HG03378 (cell line): ENCODE data around the gene SLC7A11.

ENCODE experiments used
- ATAC-seq: cut with Tn5 transposase; IDR thresholded peaks from one replicate; pipeline ENCODE4 v1.9.1; 2021; ENCODE audit warnings: mild to moderate bottlenecking, moderate library complexity; ENCODE audit not compliant: unreplicated experiment

The SLC7A11 gene

GRCh38 chr4:138242076-138242833 lies at the start of gene SLC7A11:
TSS of gene SLC7A11 (minus strand) at chr4:138242349. CDS start at chr4:138242069, 280 bp downstream.
- ATAC-seq = peak; percentile 99

DNA sequence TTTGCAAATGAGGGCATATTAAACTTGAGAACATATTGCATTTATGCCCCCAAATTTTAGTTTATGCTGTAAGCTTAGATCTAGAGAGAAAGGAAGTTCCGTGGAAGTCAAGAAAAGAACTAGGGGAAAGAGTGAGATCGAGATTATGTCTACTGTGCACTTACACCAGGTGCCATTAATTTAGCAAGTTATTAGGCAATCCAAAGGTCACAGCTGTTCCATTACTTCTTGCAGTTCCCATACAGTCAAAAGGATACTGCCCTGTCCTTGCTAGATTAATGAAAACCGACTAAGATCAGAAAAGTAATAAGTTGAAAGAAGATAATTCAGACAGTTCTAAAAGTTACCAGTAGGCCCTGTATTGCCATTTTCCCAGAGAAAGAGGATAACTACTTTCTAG lies 49.3 kb upstream of the SLC7A11 start:
- no peak for ATAC-seq

DNA sequence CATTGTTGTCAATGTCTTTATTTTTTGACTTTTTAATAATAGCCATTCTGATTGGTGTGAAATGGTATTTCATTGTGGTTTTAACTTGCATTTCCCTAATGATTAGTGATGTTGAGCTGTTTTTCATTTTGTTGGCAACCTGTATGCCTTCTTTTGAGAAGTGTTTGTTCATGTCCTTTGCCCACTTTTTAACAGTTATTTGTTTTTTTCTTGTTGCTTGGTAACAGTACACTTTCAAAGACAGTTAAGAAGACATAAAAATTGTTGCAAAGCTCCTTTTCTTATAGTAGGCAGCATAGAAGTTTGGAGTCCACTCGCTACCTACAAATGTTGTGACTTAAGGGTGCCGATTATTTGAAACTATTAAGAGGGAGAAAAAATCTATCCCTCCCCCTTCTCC lies 48.7 kb upstream of the SLC7A11 start:
- no peak for ATAC-seq

- no peak for ATAC-seq
Measured at GRCh38 chr4:138279286-138279685, 37.1 kb upstream of the SLC7A11 start.

- ATAC-seq = no peak
Measured at GRCh38 chr4:138277133-138277532, 35.0 kb upstream of the SLC7A11 start.

- no peak for ATAC-seq
Measured at GRCh38 chr4:138275963-138276621, 33.9 kb upstream of the SLC7A11 start.

DNA sequence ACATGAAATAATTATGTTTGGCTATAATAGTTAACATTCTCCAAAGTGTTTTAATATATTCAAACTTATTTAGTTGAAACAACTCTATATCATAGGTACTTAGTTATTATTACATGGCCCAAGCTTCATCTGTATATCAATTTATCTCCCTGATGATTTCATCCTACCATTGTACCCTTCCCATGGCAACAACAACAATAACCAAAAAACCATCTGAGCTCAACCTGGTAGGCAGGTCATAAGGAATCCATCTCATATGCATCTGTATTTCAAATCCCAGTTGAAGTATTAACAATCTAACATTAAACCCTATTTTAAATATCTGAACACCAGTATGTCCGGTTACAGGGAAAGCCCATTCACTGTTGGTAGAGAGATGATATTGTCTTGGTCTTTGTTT lies 33.1 kb upstream of the SLC7A11 start:
- no peak for ATAC-seq

GRCh38 chr4:138269175-138269574 lies 27.0 kb upstream of the SLC7A11 start:
- ATAC-seq = no peak

GRCh38 chr4:138267835-138268234 lies 25.7 kb upstream of the SLC7A11 start:
- ATAC-seq = no peak

- ATAC-seq = no peak
Measured at GRCh38 chr4:138266948-138267347, 24.8 kb upstream of the SLC7A11 start.

DNA sequence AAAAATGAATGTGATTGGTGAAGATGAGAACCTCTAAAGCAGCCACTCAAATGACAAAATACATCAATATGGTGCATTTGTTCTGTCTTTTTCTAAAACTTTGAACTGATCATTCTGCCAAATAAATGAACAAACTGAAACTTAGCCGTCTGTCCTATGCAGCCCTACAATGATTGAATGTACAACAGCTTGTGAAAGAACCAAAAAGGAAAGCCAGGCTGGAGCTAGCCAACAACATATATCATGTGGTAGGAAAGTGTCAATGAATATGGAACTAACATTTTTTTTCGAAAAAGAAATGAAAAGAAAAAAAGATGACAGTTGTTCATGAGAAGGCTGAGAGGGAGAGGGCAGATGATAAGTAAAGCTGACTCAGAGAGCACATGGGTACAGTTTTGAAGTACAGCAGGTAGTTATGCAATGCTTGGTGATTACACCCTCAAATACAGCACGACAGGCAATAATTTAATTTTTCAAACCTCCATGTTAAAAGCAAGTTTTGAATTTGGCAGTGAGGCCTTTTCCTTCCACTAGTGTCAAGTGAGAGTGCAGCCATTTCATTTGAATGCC lies 21.2 kb upstream of the SLC7A11 start:
- ATAC-seq = no peak

- no peak for ATAC-seq
Measured at GRCh38 chr4:138262469-138262868, 20.3 kb upstream of the SLC7A11 start.

GRCh38 chr4:138262030-138262429 lies 19.9 kb upstream of the SLC7A11 start:
- ATAC-seq = no peak

- no peak for ATAC-seq
Measured at GRCh38 chr4:138259824-138260223, 17.7 kb upstream of the SLC7A11 start.

DNA sequence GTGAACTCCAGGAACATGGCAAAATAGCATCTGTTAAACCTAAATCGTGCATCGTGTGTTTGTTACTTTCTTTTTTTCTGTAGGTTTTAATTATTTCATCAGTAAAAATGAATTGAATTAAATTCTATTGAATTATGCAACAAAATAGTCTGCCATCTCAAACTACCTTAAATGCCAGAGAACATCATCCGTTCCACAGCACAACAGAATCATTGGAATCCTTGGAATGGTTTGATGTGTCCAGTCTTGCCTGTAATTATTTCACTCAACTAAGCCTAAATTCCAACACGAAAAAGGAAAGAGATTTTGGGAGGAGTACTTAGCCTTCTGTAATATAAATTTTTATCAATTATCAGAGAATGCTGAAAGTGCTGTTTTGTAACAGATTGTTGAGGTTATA lies 17.1 kb upstream of the SLC7A11 start:
- no peak for ATAC-seq

GRCh38 chr4:138256608-138257007 lies 14.5 kb upstream of the SLC7A11 start:
- ATAC-seq = no peak

DNA sequence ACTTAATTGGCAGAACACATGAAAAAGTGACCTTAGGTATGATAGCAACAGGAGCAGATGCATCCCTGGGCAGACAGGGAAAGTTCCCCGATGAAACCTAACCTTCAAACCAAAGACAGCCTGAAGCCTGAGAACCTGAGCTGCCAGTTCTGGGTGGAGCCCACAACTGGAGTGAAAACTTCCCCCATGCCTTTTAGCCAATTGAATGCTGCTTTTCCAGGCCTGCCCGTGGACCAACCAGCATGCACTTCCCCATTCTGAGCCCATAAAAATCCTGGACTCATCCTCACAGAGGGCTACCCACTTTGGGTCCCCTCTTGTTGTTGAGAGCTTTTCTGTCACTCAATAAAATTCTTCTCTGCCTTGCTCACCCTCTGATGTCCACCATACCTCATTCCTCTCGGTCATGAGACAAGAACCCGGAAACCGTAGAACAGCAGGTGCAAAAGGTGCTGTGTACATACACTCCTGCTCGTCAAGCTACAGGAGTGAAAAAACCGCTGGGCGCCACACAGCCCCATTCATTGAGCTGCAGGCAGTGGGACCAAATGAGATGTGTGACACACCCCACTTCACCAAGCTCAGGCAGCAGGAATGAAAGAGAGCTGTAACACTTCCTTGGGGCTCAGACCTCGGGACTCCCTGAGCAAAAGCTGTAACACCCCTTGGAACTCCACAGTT lies 13.9 kb upstream of the SLC7A11 start:
- ATAC-seq = no peak

DNA sequence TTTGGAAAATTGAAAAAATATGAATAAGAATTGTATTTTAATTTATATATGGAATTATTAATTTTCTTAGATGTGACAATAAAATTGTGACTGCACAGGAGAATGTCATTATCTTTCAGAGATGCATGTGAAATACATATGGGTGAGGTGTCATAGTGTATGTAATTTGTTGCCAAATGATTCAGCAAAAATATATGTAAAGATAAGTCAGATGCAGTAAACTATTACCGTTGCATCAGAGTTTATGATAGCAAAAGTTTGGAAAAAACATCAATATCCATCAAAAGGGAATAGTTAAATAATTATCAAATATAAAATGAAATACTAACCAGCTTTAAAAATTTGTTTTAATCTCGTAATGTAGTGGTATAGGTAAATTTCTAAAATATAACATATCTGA lies 10.4 kb upstream of the SLC7A11 start:
- ATAC-seq = no peak

- no peak for ATAC-seq
Measured at GRCh38 chr4:138251938-138252337, 9.8 kb upstream of the SLC7A11 start.

- ATAC-seq = no peak
Measured at GRCh38 chr4:138249132-138249531, 7.0 kb upstream of the SLC7A11 start.

DNA sequence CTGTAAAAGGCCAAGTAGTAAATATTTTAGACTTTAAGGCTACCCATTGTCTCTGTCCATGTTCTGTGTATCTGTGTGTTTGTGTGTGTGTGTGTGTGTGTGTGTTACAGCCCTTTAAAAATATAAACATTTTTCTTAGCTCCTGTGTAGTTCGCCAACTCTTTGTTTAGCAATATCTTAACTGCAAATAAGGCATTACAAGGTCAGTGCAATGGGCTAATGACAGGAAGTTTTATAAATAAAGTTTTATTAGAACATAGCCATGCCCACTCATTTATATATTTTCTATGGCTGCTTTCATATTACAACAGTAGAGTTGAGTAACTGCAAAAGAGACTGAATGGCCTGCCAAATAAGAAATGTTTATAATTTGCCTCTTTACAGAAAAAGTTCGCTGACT lies 5.9 kb upstream of the SLC7A11 start:
- ATAC-seq = no peak

DNA sequence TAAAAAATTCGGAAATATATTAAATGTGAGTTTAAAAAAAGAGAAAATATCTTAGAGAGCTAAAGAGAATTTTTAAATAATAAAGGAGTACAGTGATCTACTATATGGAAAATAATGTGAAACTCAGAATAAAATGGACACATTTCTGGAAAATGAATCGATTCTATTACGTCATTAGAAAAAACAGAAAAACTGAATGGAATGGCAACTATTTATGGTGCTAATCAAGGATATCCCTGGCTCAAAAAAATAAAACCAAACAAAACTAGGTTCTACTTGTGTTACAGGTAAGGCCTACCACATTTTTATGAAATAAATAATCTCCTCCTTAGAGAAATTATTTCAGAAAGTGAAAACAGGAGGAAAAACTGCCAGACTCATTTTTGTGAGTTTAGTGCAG lies 5.5 kb upstream of the SLC7A11 start:
- no peak for ATAC-seq
